Endothelial cell of umbilical vein (primary cell): ENCODE data around the gene GSTA2. TPM values are rescaled to one million over a fixed set of nuclear protein-coding genes. Genes with fewer than 3 reads are reported as not detected.

Experiments
- BruUV-seq: library from RNA; stranded (reverse); fragments of 400-500 nt; replicated peaks from 2 replicates; lab custom pipeline; 2021; lab: Mats Ljungman, UMichigan
- CTCF ChIA-PET: fragments of 300-600, 350-600 bp; sonication (Branson Sonifier 250); formaldehyde crosslinking; loops from one replicate; lab custom pipeline; 2021; ENCODE audit warnings: antibody characterized with exemption, inconsistent platforms; lab: Charles Lee
- POLR2A ChIA-PET: fragments of 300-600, 350-600 bp; sonication (Branson Sonifier 250); formaldehyde crosslinking; loops from one replicate; lab custom pipeline; 2021; ENCODE audit warnings: antibody characterized with exemption, inconsistent platforms; lab: Charles Lee
- DNase-seq: peaks from one replicate; pipeline ENCODE4 v3.0.0-alpha.2; 2011; ENCODE audit warnings: low read depth, low spot score
- FAIRE-seq: peaks from 2 replicates; lab custom pipeline; 2011; peaks lifted over from hg19 to GRCh38; lab: Jason Lieb, UNC
- H2AFZ ChIP-seq: 2 replicates; pipeline ENCODE4 v1.6.0; 2012; ENCODE audit warnings: low read depth, low read length, control low read depth, inconsistent platforms
- H3K27ac ChIP-seq: 2 replicates; pipeline ENCODE4 v1.5.1; 2011; ENCODE audit warnings: low read depth, mild to moderate bottlenecking, control low read depth, low read length, moderate library complexity; ENCODE audit not compliant: insufficient read depth
- H3K27me3 ChIP-seq, 2 experiments: 2 replicates each; pipeline versions ENCODE4 v1.6.0 to v1.6.1; 2011; ENCODE audit warnings: low read length in 2 of 2, mixed read lengths in 1 of 2; ENCODE audit not compliant: control insufficient read depth in 2 of 2, insufficient read depth in 2 of 2
- H3K36me3 ChIP-seq, 2 experiments: 2 replicates in 1 of 2; 3 replicates in 1 of 2; pipeline ENCODE4 v1.5.1; 2011; ENCODE audit warnings: low read length in 2 of 2, mild to moderate bottlenecking in 1 of 2, moderate library complexity in 1 of 2; ENCODE audit not compliant: control insufficient read depth in 2 of 2, insufficient read depth in 2 of 2; ENCODE audit errors: extremely low read depth in 1 of 2
- H3K4me1 ChIP-seq: 3 replicates; pipeline ENCODE4 v1.5.1; 2011; ENCODE audit warnings: mild to moderate bottlenecking, low read length; ENCODE audit not compliant: control insufficient read depth, insufficient read depth; ENCODE audit errors: extremely low read depth
- H3K4me2 ChIP-seq: 2 replicates; pipeline ENCODE4 v1.6.1; 2011; ENCODE audit warnings: low read length, control low read depth, mixed read lengths; ENCODE audit not compliant: insufficient read depth
- H3K4me3 ChIP-seq, 3 experiments: fragments of 200-600 bp in 1 of 3; sonication (generic), shearing (Covaris generic) in 1 of 3; replicated peaks in 1 of 3; 2 replicates each; pipeline ENCODE4 v1.5.1; 2011 to 2016; ENCODE audit warnings: control low read depth in 3 of 3, low read length in 3 of 3, mild to moderate bottlenecking in 2 of 3, inconsistent platforms in 1 of 3, low read depth in 1 of 3, moderate library complexity in 1 of 3; ENCODE audit not compliant: insufficient read depth in 1 of 3
- H3K79me2 ChIP-seq: 2 replicates; pipeline ENCODE4 v1.6.0; 2012; ENCODE audit warnings: low read length, inconsistent platforms; ENCODE audit not compliant: control insufficient read depth, insufficient read depth
- H3K9ac ChIP-seq: replicated peaks from 2 replicates; pipeline ENCODE3; 2011; ENCODE audit warnings: low read length, control low read depth; ENCODE audit not compliant: insufficient read depth; ENCODE audit errors: extremely low read depth
- H3K9me1 ChIP-seq: replicated peaks from 3 replicates; pipeline ENCODE4 v1.6.0; 2011; ENCODE audit warnings: mild to moderate bottlenecking, low read length; ENCODE audit not compliant: control insufficient read depth, insufficient read depth; ENCODE audit errors: extremely low read depth
- H3K9me3 ChIP-seq: replicated peaks from 2 replicates; pipeline ENCODE4 v1.5.1; 2012; ENCODE audit warnings: low read length, inconsistent platforms; ENCODE audit not compliant: control insufficient read depth, insufficient read depth
- H4K20me1 ChIP-seq: replicated peaks from 2 replicates; pipeline ENCODE3; 2011; ENCODE audit warnings: mild to moderate bottlenecking, low read length; ENCODE audit not compliant: control insufficient read depth, insufficient read depth; ENCODE audit errors: extremely low read depth
- EZH2 ChIP-seq: IDR thresholded peaks from 2 replicates; pipeline ENCODE4 v1.6.1; 2012; ENCODE audit warnings: borderline replicate concordance, low read depth, mild to moderate bottlenecking, moderate library complexity, low read length, inconsistent platforms; ENCODE audit not compliant: severe bottlenecking
- FOS ChIP-seq: IDR thresholded peaks from 2 replicates; pipeline ENCODE4 v1.6.1; 2011; ENCODE audit warnings: mild to moderate bottlenecking, low read length, moderate library complexity, borderline replicate concordance; ENCODE audit not compliant: insufficient read depth
- GATA2 ChIP-seq: IDR thresholded peaks from 2 replicates; pipeline ENCODE4 v1.7.0; 2011; ENCODE audit warnings: low read depth, mild to moderate bottlenecking, moderate library complexity, mixed read lengths, low read length; ENCODE audit not compliant: insufficient read length, insufficient read depth
- MYC ChIP-seq: IDR thresholded peaks from one replicate; pipeline ENCODE4 v1.6.1; 2011; ENCODE audit warnings: mild to moderate bottlenecking, low read depth, low read length
- POLR2A ChIP-seq: IDR thresholded peaks from 2 replicates; pipeline ENCODE4 v1.6.1; 2012; ENCODE audit warnings: low read depth, mild to moderate bottlenecking, control low read depth, low read length
- POLR2AphosphoS5 ChIP-seq: IDR thresholded peaks from 2 replicates; pipeline ENCODE4 v1.6.1; 2012; ENCODE audit warnings: low read depth, mild to moderate bottlenecking, control low read depth, low read length, moderate library complexity; ENCODE audit not compliant: insufficient read depth
- dilution Hi-C: fragments of 300-500 bp; cut with MboI; formaldehyde crosslinking; loops from one replicate; pipeline ENCODE4 v1.15.0; 2019; ENCODE audit warnings: low sequenced_read_pairs; ENCODE audit not compliant: extremely low pct_ligation_motif_present
- intact Hi-C: fragments of 100-400 bp; cut with micrococcal nuclease; formaldehyde crosslinking; loops from one replicate; pipeline ENCODE4 v1.10.0; 2022
- polyA plus RNA-seq, 4 experiments: library from polyadenylated mRNA; depleted of rRNA in 3 of 4; stranded (reverse) in 3 of 4; unstranded in 1 of 4; fragments of >200 nt; gene quantifications; 2 replicates each; pipeline versions ENCODE4 v1.2.1 to v1.2.3, GENCODE V29; 2011 to 2012; ENCODE audit warnings: missing spikeins in 1 of 4
- total RNA-seq: library from RNA; stranded (reverse); gene quantifications from 2 replicates; pipeline ENCODE4 v1.2.3, GENCODE V29; 2021
- TF ChIP-seq, protein P1 (sequence below): IDR thresholded peaks from 2 replicates; pipeline ENCODE4 v1.6.1; 2011; ENCODE audit not compliant: insufficient read depth, insufficient read length
- TF ChIP-seq, protein P2 (sequence below), 2 donors: IDR thresholded peaks; 1 replicate in 1 of 2; 2 replicates in 1 of 2; pipeline ENCODE4 v1.5.1; 2011; ENCODE audit warnings: low read length in 2 of 2, mild to moderate bottlenecking in 2 of 2, moderate library complexity in 2 of 2, control low read depth in 1 of 2, inconsistent platforms in 1 of 2, low read depth in 1 of 2; ENCODE audit not compliant: insufficient read depth in 1 of 2; ENCODE audit errors: extremely low read depth in 1 of 2

The GSTA2 gene
- total and polyA plus RNA-seq, 2 donors (not counting 3 experiments of a cell fraction or from before 2014, with no cell fraction given) = not detected

DNA sequence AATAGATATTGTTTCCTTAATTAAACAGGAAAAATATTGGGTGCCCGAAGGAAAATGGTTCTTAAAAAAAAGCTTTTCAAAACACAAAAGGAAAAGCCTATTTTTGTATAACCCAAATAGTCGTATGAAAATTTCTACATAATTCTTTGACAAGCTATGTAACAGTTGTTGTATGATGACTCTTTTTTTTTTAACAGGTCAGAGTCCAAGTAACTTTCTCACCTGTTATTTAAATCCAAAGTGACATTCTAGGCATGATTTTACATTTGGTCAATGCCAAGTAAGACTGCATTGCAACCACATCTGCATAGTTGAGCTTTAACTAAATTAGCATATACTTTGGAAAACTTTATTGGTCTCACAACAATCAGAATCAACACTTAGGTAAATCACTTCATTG, 24.1 kb downstream of the GSTA2 start:
- Histone ChIP-seq H3K4me2 (no peak overlapping the region), H3K27ac (no peak overlapping the region), H3K79me2 (no peaks in the 10 kb centered on the region), H3K4me3 (no peak overlapping the region), H3K36me3 (no peaks in the 10 kb centered on the region), H3K9ac (no peak overlapping the region), H3K9me1 (no peaks in the 10 kb centered on the region), H3K4me1 (no peaks in the 10 kb centered on the region), H4K20me1 (no peaks in the 10 kb centered on the region), H3K27me3 (no peaks in the 10 kb centered on the region), H2AFZ (no peak overlapping the region), H3K9me3 (no peaks in the 10 kb centered on the region)
- POLR2A ChIA-PET = no interaction called here
- intact Hi-C loops = no loop called here
- CTCF ChIA-PET = no interaction called here
- DNase-seq = no peak
- BruUV-seq = no TSS peak
- TF ChIP-seq GATA2 (no peak), MYC (no peak), EZH2 (no peak), POLR2AphosphoS5 (no peak), FOS (no peak), POLR2A (no peak)
- TF ChIP-seq, protein P1, sequence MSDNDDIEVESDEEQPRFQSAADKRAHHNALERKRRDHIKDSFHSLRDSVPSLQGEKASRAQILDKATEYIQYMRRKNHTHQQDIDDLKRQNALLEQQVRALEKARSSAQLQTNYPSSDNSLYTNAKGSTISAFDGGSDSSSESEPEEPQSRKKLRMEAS = no peak
- TF ChIP-seq, protein P2, sequence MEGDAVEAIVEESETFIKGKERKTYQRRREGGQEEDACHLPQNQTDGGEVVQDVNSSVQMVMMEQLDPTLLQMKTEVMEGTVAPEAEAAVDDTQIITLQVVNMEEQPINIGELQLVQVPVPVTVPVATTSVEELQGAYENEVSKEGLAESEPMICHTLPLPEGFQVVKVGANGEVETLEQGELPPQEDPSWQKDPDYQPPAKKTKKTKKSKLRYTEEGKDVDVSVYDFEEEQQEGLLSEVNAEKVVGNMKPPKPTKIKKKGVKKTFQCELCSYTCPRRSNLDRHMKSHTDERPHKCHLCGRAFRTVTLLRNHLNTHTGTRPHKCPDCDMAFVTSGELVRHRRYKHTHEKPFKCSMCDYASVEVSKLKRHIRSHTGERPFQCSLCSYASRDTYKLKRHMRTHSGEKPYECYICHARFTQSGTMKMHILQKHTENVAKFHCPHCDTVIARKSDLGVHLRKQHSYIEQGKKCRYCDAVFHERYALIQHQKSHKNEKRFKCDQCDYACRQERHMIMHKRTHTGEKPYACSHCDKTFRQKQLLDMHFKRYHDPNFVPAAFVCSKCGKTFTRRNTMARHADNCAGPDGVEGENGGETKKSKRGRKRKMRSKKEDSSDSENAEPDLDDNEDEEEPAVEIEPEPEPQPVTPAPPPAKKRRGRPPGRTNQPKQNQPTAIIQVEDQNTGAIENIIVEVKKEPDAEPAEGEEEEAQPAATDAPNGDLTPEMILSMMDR (IDR thresholded peaks at IDR 0.05; ENCODE audit: extremely low read depth in 1 of 2, insufficient read depth in 1 of 2, low read depth in 1 of 2, low read length in 2 of 2) = no peak
- dilution Hi-C loops = no loop called here
- no peak for FAIRE-seq
